ENCODE measurements around the gene KYNU.

- TF ChIP-seq EZH2 (IDR thresholded peaks at IDR 0.05; ENCODE audit: borderline replicate concordance, low read depth, low read length, severe bottlenecking), result no peak
- TF ChIP-seq, protein P1, sequence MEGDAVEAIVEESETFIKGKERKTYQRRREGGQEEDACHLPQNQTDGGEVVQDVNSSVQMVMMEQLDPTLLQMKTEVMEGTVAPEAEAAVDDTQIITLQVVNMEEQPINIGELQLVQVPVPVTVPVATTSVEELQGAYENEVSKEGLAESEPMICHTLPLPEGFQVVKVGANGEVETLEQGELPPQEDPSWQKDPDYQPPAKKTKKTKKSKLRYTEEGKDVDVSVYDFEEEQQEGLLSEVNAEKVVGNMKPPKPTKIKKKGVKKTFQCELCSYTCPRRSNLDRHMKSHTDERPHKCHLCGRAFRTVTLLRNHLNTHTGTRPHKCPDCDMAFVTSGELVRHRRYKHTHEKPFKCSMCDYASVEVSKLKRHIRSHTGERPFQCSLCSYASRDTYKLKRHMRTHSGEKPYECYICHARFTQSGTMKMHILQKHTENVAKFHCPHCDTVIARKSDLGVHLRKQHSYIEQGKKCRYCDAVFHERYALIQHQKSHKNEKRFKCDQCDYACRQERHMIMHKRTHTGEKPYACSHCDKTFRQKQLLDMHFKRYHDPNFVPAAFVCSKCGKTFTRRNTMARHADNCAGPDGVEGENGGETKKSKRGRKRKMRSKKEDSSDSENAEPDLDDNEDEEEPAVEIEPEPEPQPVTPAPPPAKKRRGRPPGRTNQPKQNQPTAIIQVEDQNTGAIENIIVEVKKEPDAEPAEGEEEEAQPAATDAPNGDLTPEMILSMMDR (IDR thresholded peaks at IDR 0.05; ENCODE audit: borderline replicate concordance, extremely low read depth, low read length, poor library complexity, severe bottlenecking), result no peak
These were observed 6.1 kb downstream of the KYNU start for GRCh38 chr2:142883526-142883925.

All from DND-41 (cell line).